OCI-M1 (cell line): ENCODE measurements around the gene RAB28.

Experiments
- DNase-seq: peaks from one replicate; lab custom pipeline; 2025; lab: John Stamatoyannopoulos, UW

Gene RAB28

GRCh38 chr4:13484122-13484748 lies at the start of gene RAB28:
TSS of gene RAB28 (minus strand) at chr4:13484340.
- peak; percentile 96 for DNase-seq

GRCh38 chr4:13531625-13531998 lies 47.5 kb upstream of the RAB28 start:
- no peak for DNase-seq

GRCh38 chr4:13530823-13531624 lies 46.9 kb upstream of the RAB28 start:
- DNase-seq, result no peak

- DNase-seq, result no peak
Observed at GRCh38 chr4:13529128-13529919, 45.2 kb upstream of the RAB28 start.

GRCh38 chr4:13528821-13529127 lies 44.6 kb upstream of the RAB28 start:
- no peak for DNase-seq

GRCh38 chr4:13527981-13528820 lies 44.1 kb upstream of the RAB28 start:
- peak; percentile 17 for DNase-seq

GRCh38 chr4:13527192-13527980 lies 43.2 kb upstream of the RAB28 start:
- no peak for DNase-seq

GRCh38 chr4:13526658-13527057 lies 42.5 kb upstream of the RAB28 start:
- no peak for DNase-seq

GRCh38 chr4:13525606-13526281 lies 41.6 kb upstream of the RAB28 start:
- peak; percentile 62 for DNase-seq

GRCh38 chr4:13524504-13525243 lies 40.5 kb upstream of the RAB28 start:
- no peak for DNase-seq

- DNase-seq, result no peak
Observed at GRCh38 chr4:13523591-13524503, 39.7 kb upstream of the RAB28 start.

- DNase-seq, result no peak
Observed at GRCh38 chr4:13523105-13523477, 39.0 kb upstream of the RAB28 start.

GRCh38 chr4:13522282-13523104 lies 38.4 kb upstream of the RAB28 start:
- no peak for DNase-seq

GRCh38 chr4:13521047-13521446 lies 36.9 kb upstream of the RAB28 start:
- DNase-seq, result no peak

GRCh38 chr4:13516315-13516860 lies 32.2 kb upstream of the RAB28 start:
- no peak for DNase-seq

- DNase-seq, result no peak
Observed at GRCh38 chr4:13515268-13515667, 31.1 kb upstream of the RAB28 start.

GRCh38 chr4:13514722-13515121 lies 30.6 kb upstream of the RAB28 start:
- DNase-seq, result no peak

GRCh38 chr4:13511101-13511500 lies 27.0 kb upstream of the RAB28 start:
- no peak for DNase-seq
